Tibial nerve (tissue), 4 donors: Measurements from ENCODE around the gene GGCT.

Source experiments
- EP300 ChIP-seq, 2 donors: sonication (generic); formaldehyde crosslinking; IDR thresholded peaks; one replicate each; pipeline ENCODE4 v1.6.1; 2017; ENCODE audit warnings: antibody characterized with exemption in 2 of 2, mild to moderate bottlenecking in 1 of 2
- TF ChIP-seq, protein P1 (sequence below), 5 experiments: fragments of 200-600 bp in 3 of 5; fragments of 450-650 bp in 2 of 5; sonication (generic) in 3 of 5; IDR thresholded peaks; one replicate each; pipeline ENCODE4 v1.5.1; 2016 to 2019; ENCODE audit warnings: antibody characterized with exemption in 5 of 5, mild to moderate bottlenecking in 3 of 5, moderate library complexity in 2 of 5

DNA sequence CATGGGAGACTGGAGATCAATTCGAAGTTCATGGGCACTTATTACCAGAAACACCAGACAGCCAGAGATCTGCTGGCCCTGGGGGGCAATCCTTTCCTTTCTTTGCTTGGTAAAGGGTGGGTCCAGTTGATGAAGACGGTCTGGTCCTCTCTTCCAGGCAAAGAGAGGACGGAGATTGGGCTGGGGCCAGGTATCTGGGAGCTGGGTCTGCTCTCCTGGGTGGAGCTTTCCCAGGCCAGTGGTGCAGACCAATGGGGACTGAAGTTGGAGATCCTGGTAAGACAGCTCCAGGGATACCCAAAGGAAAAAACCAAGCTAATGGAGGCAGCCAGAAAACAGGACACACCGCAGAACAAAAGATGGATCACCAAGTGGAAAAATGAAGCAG is 44.4 kb downstream of the GGCT start:
- TF ChIP-seq, protein P1, sequence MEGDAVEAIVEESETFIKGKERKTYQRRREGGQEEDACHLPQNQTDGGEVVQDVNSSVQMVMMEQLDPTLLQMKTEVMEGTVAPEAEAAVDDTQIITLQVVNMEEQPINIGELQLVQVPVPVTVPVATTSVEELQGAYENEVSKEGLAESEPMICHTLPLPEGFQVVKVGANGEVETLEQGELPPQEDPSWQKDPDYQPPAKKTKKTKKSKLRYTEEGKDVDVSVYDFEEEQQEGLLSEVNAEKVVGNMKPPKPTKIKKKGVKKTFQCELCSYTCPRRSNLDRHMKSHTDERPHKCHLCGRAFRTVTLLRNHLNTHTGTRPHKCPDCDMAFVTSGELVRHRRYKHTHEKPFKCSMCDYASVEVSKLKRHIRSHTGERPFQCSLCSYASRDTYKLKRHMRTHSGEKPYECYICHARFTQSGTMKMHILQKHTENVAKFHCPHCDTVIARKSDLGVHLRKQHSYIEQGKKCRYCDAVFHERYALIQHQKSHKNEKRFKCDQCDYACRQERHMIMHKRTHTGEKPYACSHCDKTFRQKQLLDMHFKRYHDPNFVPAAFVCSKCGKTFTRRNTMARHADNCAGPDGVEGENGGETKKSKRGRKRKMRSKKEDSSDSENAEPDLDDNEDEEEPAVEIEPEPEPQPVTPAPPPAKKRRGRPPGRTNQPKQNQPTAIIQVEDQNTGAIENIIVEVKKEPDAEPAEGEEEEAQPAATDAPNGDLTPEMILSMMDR (IDR thresholded peaks at IDR 0.05) = no peak
- no peak for TF ChIP-seq EP300 (IDR thresholded peaks at IDR 0.05)
